HG03039 (cell line): ENCODE results near the gene TMEM131.

Experiments
- ATAC-seq: cut with Tn5 transposase; IDR thresholded peaks from one replicate; pipeline ENCODE4 v1.9.1; 2021; ENCODE audit warnings: mild to moderate bottlenecking, moderate library complexity; ENCODE audit not compliant: unreplicated experiment

TMEM131 gene

DNA sequence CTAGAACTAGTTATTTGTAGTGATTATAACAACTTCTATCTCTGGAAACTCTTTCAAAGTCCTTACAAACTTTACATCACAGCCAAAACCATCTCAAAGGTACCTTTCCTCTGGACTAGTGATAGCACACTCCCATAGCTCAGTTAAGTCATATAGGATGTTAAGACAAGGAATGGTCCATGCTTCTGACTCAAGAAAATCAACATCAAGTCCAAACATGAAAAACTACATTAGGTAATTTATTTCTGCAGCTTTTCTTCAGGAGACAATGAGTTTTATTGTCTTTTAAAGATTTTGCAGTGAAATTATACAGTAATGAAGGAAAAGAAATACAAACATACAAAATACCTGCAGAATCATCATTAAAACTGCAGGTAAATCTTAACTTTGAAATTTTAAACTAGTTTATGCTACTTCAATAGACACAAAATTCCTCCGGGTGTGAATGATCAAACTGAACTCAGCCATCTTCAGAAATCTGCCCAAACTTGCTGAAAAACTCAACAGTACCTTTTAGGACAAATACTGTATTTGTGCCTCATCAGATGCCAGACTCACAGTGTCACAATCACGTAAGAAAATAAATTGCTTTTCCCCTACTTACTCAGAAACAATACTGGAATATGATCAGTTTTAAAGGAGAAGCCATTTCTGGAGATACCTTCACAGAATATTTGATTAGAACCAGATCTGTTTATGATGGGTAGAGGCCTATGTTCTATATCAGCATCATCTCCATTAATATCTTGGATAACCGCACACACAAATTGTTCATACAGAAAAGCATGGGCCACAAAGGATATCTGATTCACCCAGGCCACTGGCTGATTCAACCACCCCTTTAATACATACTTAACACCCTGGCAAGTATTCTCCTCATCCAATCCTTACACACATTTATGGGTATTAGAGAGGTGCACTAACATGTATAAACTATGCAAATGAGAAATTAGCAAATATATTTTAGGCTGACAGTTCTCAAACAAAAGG, 2.6 kb downstream of the TMEM131 start:
- ATAC-seq, result no peak

DNA sequence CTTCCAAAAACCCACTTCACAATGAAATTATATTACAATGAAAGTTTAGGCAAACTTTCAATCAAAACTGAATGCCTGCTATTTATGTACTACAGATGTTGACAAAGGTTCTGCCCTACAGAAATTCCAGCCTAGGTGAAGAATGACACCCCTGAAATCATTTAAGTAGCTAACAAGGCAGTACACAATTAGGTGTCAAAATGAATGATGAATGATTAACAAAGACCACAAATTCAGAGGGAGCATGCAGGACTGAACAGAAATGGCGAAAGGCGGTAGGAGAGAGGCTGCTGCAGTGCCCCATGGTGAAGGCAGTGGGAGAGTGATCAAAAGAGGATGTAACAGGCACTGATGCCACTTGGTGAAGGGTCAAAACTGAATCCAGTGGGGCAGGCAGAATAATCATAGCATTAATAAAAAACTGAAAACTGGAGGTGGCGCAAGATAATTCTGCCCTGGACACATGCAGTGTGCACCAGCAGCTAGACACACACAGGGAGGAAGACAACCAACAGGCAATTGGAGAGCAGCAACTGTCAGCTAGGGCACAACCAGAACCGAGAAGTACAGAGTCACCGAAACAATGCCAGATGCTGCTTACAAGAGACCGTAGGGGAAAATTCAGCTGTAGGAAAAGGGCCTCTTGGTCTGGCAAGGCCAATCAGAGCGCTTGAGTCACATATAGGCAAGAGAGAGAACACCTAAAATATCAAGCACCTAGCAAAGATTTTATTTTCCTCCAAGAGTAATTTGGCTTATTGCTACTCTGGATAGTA, 4.5 kb downstream of the TMEM131 start:
- ATAC-seq, result no peak

DNA sequence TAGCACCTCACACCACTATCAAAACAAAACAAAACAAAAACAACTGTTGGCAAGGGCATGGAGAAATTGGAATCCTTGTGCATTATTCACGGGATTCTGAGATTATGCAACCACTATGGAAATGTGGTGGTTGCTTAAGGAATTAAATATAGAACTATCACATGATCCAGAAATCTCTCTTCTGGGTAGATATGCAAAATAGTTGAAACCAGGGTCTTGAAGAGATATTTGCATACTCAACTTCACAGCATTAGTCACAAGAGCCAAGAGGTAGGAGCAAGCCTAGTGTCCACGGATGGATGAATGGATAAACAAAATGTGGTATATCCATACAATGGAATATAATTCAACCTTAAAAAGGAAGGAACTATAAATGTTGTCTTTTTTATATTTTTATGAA, 7.0 kb downstream of the TMEM131 start:
- ATAC-seq, result no peak

DNA sequence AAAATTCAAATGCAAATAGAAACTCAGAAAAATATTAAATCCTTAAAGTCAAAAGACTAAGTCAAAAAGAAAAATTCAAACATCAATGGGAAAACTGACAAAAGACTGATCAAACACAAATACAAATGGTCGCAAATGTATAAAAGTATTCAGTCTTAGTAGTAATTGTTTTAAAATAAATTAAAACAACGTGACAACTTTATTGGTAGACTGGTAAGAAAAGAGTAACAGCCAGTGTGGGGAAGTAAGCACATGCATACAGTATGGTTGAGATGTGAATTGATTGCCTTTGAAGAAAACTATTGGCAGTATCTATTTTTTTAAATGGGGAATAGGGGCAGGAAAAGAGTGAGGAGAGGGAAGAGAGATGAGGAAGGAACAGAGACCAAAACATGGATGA, 9.8 kb downstream of the TMEM131 start:
- no peak for ATAC-seq

DNA sequence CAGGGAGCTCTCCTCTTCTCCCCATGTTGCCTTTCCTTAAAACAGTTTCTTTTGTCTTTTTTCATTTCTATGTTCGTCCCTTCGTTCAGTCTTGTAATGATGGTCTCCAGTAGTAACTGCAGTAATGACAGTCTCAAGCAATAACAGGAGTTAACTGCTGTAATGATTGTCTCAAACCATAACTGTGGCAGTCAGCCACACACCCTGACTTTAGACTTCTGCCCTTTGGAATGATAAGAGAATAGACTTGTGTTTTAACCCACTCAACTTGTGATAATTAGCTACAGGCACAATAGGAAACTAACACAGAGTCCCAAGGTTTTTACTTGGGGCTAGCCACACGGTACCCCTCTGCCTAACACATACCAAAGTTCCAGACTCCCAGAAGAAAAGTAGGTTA, 12.1 kb downstream of the TMEM131 start:
- ATAC-seq, result no peak

DNA sequence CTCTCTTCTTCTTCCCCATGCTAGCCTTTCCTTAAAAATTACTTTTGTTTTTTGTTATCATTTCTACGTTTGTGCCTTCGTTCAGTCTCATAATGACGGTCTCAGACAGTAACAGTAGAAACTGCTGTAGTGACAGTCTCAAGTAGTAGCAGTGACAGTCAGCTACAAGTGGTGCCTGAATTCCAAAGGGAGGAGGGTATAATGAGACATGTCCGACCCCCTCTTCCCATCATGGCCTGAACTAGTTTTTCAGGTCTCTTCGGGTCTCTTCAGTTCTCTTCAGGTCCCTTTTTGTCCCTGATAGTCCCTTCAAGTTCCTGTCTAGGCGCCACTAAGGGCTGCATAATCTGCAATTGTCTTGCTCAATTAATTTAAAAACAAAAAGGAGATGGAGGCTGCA, 12.6 kb downstream of the TMEM131 start:
- ATAC-seq, result no peak

DNA sequence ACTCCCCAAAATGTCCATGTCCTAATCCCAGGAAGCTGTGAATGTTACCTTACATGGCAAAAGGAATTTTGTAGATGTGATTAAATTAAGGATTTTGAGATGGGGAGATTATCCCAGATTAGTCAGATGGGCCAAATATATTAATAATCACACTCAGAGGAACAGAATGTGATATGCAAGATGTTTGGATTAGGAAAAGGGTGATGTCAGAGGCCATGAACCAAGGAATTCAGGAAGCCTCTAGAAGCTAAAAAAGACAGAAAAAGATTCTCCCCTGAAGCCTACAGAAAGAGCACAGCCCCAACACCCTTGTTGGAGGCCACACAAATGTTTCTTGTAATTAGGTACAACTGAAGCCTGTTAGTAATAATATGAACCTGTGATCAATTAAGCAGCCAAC, 13.1 kb downstream of the TMEM131 start:
- no peak for ATAC-seq

DNA sequence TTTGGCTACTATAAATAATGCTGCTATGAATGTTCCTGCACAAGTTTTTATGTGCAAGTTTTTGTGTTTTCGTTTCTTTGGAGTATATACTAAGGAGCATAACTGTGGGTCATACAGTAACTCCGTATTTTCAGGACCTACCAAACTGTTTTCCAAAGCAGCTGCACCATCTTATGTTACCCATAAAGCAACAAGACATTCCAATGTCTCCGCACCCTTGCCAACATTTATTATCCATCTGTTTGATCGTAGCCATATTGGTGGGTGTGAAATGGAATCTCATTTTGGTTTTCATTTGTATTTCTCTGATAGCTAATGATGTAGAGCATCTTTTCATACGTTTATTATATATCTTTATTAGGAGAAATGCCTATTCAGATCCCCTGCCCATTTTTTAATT, 13.8 kb downstream of the TMEM131 start:
- no peak for ATAC-seq

DNA sequence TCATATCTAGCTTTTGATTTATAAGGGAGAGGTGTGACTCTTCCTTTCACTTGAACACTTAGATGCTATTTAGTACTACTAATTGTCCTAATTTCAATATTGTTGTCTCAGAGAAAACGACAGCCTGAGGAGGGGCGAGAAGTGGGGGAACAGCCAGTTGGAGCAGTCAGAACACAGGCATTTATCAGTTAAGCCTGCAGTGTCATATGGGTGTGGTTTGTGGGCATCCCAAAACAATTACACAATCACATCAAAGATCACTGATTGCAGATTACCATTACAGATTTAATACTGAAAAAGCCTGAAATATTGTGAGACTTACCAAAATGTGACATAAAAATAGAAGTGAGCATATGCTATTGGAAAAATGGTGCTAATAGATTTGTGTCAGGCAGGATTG, 15.8 kb downstream of the TMEM131 start:
- no peak for ATAC-seq

DNA sequence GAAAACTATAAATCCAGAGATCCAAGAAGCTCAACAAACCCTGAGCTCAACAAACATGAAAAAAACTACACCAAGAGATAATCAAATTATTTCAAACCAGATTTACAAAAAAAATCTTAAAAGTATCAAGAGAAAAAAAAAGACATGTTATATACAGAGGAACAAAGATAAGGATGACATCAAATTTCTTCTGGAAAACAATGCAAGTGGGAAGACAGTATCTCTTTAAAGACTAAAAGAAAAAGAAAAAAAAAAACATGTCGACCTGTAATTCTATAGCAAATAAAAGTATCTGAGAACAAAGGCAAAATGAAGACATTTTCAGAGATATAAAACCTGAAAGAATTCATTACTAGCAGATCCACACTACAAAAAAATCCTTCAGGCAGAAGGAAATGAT, 21.3 kb downstream of the TMEM131 start:
- ATAC-seq, result no peak

DNA sequence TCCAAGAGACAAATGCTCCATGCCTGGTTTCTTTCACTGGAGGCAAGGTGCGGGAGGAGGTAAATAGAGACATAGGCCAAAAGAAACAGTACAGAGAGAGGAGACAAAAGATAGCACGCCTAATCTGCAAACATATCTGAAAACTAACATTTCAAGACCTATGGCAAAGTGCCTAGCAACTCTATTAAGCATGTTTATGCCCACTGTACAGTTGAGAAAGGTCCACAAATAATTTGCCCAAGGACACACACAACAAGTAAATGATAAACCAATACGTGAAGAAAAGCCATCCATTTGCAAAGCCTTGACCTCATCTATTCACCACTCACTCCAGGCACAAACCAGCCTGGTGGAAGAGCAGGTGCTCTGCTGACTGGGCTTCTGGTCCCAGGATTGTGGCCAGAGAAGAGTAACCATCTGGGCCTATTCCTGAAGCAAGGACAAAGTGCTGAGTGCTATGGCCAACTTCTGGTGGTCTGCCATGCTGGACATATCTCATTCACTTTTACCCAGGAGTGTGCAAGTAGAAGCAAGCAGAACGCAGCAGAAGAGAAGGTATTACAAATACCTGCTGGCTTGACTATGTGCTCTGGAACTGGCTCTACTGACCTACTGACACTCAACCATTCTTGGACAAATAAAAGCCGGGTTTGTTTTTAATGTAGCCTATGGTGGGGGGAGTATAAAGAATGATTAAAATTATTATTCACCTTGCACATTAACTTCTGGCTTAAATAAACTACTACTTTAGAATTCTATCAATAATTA, 25.3 kb downstream of the TMEM131 start:
- no peak for ATAC-seq

DNA sequence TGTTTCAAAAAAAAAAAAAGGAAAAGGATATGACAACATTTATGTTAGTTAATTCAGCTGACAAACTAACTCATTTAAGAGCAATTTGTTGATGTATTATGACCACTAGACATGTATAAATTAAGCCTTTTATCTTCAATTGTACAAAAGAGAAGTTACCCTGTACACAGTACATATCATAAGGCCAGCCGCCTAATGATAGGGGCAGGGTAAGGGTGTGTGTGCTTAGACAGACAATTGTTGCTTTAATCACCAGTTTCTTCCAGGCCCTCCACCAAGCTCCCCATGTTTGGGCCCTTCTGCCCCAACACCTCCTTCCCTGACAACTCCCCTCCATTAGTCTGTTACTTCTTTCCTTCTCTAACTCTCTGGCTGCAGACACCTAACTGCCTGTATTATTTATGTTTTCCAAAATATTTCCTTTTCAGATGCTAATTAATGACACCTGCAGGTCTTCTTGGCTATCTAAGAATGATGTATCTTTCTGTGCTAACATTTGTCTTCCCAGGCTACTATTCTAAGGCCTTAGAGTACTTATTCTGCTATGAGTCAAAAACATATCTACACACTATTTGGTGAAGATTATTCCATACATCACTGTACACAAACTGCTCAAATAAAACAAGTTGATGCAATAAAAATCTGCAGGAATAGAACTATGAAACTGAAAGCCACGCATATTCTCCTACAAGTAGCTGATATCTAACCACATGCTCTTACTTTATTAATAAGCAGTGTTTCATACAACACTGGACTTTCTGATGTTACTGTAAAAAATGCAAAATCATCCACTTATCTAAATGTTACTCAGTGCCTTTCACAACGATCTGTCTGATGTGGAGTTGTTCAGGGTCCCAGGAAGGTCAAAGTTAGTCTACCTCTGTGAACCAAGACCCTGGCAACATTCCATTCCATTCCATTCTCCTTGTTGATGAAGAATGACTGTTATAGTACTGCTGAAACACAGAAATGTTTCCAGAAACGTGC, 26.4 kb downstream of the TMEM131 start:
- ATAC-seq, result no peak

DNA sequence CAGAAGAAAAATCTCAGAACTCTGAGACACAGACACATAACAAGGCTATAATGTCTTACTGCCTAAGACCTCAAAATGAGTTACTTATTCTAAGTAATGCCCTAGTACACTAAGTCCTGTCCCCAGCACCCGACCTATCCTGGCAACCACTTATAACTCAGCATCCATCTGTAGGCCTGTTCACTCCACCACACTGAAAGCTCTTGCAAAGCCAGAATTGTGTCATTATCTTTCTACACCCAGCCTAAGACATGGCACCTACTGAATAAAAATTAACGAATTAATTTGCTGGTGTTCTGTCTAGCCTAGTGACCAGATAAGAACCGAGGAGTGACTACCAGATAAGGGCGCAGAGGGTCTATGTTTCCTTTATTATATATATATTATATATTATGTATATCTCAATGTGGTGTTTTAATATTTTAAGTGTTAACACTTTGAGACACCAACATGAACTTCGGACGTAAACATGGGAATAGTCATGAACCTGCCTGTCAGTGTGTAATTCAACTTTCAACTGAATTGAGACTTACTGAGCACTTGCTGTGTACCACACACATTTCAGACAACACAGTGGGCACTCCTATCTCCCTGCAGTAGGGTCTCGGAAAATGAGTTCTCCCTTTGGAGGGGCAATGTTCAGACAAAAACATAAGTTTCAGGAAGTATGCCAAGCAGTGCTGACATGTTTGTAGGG, 27.7 kb downstream of the TMEM131 start:
- no peak for ATAC-seq

DNA sequence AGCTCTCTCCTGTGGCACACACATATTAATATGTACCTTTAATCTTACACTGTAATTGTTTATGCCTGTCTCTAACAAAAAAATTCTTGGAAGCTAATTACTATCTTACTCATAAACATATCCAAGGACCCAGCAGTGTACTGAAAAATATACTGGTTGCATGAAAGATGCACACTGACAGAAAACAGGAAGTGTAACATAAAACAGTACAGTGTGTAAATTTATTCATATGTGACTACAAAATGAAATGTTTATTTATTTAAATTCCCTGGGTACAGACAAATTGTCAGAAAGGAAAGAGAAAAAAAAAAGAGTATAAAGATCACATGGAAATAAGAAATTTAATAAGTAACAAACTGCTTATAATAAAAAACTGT, 28.5 kb downstream of the TMEM131 start:
- no peak for ATAC-seq

DNA sequence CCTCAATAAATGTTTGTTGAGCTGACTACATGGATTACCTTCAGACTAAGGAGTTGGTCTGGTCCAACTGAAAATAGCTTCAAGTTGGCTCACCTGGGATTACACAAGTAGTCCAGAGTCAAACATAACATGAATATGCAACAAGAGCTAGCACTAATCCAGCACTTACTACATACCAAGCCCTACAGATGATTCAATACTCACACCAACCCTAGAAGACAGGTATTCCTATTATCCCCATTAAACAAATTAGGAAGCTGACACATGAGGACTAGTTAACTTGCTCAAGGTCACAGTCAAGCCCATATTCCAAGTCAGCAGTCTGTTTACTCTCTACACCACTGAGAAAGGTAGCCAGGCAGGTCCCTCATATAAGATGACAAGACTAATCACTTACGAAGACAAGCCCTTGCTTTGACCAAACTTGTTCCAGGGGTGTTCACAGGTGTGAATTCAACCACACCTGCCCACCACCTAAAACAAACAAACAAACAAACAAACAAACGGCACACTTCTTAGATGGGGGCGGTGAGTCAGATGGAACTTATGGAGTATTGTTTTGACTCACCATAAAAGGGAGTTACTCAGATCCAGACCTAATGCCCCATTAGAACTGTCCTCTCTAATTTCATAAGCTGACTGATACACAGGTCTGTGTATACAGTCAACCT, 29.1 kb downstream of the TMEM131 start:
- peak; percentile 68 for ATAC-seq

DNA sequence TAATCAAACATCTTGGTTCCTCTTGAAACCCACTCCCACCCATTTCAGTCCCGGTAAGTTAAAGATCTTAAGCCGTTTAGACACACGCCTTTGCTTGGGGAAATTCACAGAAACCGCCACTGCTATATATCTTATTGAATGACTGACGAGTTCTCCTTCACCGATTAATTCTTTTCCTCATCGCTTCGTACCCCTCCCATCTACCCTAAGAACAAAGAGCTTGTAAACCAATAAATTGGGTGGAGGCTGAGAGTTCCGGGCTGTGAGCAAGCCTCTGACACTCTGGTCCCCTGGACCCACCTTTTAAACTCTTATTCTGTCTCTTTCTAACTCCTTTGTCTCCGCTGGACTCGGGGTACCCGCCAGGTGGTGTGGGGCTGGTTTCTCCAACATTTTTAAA, 30.6 kb downstream of the TMEM131 start:
- no peak for ATAC-seq

DNA sequence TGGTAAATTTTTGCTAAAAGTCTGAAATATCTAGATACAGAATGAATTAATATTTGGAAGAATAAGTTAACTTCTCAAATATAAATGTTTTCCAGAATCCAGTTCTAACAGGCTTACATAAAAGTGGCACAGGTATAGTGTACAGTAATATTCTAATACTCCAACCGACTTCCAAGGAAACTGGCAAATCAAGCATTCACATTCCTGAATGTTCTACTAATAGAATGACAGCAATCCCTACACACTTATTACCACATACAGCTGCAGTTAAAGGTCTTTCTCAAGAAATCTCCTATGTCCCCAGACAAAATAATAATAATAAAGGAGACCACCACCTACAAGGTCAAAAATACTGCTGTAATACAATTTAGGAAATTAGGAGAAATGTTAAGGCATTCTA, 31.9 kb downstream of the TMEM131 start:
- no peak for ATAC-seq

DNA sequence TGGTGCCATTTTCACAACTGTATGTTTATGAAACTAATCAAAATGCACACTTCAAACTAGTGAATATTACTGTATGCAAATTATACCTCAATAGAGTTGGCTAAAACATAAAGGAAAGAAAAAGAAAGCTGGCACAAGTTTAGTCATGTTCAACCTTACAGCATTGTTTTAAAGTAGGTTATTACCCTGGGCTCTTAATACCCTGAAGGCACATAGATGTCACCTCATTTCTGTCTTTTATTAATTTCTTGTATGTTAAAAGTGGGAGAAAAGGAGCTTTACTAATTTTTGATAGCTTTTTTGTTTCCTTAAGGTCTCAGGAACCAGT, 32.7 kb downstream of the TMEM131 start:
- ATAC-seq, result no peak

DNA sequence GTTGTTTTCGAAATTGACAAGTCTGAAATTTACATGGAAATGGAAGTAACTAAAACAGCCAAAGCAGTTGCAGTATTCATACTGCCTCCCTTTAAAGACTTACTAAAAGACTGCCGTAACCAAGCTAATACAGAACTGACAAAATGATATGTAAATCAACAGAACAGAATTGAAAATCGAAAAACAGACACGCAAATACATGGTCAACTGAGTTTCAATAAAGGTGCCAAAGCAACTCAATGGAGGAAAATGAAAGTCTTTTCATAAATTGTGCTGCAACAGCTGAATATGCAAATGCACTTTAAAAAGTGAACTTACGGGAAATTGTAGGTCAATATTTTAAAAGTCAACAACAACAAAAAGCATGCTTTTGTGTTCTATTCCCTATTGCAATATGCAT, 34.2 kb downstream of the TMEM131 start:
- no peak for ATAC-seq
